HCT116 (cell line): ENCODE measurements around the gene ELAPOR1. TPM values are rescaled to one million over a fixed set of nuclear protein-coding genes. Genes with fewer than 3 reads are reported as not detected.

Source experiments
- ATAC-seq: fragments of 200-7000 bp; cut with Tn5 transposase; 2 replicates; pipeline ENCODE4 v1.9.1; 2020; ENCODE audit warnings: mild to moderate bottlenecking, moderate library complexity
- BruUV-seq: library from RNA; stranded (reverse); fragments of 400-500 nt; replicated peaks from 2 replicates; lab custom pipeline; 2021; lab: Mats Ljungman, UMichigan
- CTCF ChIA-PET: fragments of 300-600 bp; sonication (Branson Sonifier 250); formaldehyde crosslinking; loops from one replicate; lab custom pipeline; 2021; ENCODE audit warnings: antibody characterized with exemption; lab: Charles Lee
- POLR2A ChIA-PET: fragments of 300-600, 350-600 bp; sonication (Branson Sonifier 250); formaldehyde crosslinking; loops from one replicate; lab custom pipeline; 2021; ENCODE audit warnings: antibody characterized with exemption; lab: Charles Lee
- RAD21 ChIA-PET, 2 experiments: fragments of 300-600 bp; sonication (Branson Sonifier 250); formaldehyde crosslinking; loops; one replicate each; lab custom pipeline; 2023; ENCODE audit warnings: low total read pairs in 2 of 2; ENCODE audit not compliant: uncharacterized antibody in 2 of 2, unreplicated experiment in 2 of 2, low non-redundant PET in 1 of 2; lab: Charles Lee
- DNase-seq: peaks from one replicate; pipeline ENCODE4 v3.0.0-alpha.2; 2010; ENCODE audit warnings: low read depth, low spot score
- H2AFZ ChIP-seq: fragments of 200-600 bp; shearing (Covaris generic), sonication (generic); 2 replicates; pipeline ENCODE4 v1.6.1; 2017; ENCODE audit warnings: low read depth, mixed run types, mixed read lengths, antibody characterized with exemption, low read length; ENCODE audit not compliant: poor library complexity, severe bottlenecking
- H3K27ac ChIP-seq: 2 replicates; pipeline ENCODE4 v1.5.1; 2012; ENCODE audit warnings: low read depth, low read length
- H3K27me3 ChIP-seq: fragments of 200-600 bp; sonication (generic); 2 replicates; pipeline ENCODE4 v1.6.1; 2016; ENCODE audit warnings: mixed run types, low read length, mixed read lengths; ENCODE audit not compliant: insufficient read depth
- H3K36me3 ChIP-seq, 2 experiments: fragments of 200-500 bp in 1 of 2; fragments of 200-600 bp in 1 of 2; sonication (Bioruptor generic) in 1 of 2; sonication (generic) in 1 of 2; 2 replicates each; pipeline versions ENCODE4 v1.5.1 to v1.6.1; 2014 to 2016; ENCODE audit warnings: low read length in 2 of 2, inconsistent platforms in 1 of 2, mixed read lengths in 1 of 2, mixed run types in 1 of 2; ENCODE audit not compliant: insufficient read depth in 2 of 2, control insufficient read depth in 1 of 2
- H3K4me1 ChIP-seq, 2 experiments: fragments of 200-600 bp in 1 of 2; sonication (generic) in 1 of 2; 2 replicates each; pipeline versions ENCODE4 v1.5.1 to v1.6.1; 2012 to 2017; ENCODE audit warnings: low read length in 2 of 2, inconsistent platforms in 1 of 2, mild to moderate bottlenecking in 1 of 2, mixed read lengths in 1 of 2, mixed run types in 1 of 2, moderate library complexity in 1 of 2; ENCODE audit not compliant: insufficient read depth in 2 of 2, control insufficient read depth in 1 of 2
- H3K4me2 ChIP-seq: fragments of 200-600 bp; sonication (generic); 2 replicates; pipeline ENCODE4 v1.6.1; 2017; ENCODE audit warnings: mixed run types, low read length, mixed read lengths
- H3K4me3 ChIP-seq, 2 experiments: fragments of 200-600 bp in 1 of 2; sonication (generic) in 1 of 2; replicated peaks in 1 of 2; 2 replicates each; pipeline ENCODE4 v1.5.1; 2011 to 2016; ENCODE audit warnings: low read length in 2 of 2, control low read depth in 1 of 2, low read depth in 1 of 2, mild to moderate bottlenecking in 1 of 2, mixed read lengths in 1 of 2, mixed run types in 1 of 2
- H3K79me2 ChIP-seq: fragments of 200-600 bp; sonication (generic); 2 replicates; pipeline ENCODE4 v1.6.1; 2017; ENCODE audit warnings: mild to moderate bottlenecking, mixed run types, low read length, moderate library complexity, mixed read lengths; ENCODE audit not compliant: insufficient read depth
- H3K9ac ChIP-seq: fragments of 200-600 bp; sonication (generic); 2 replicates; pipeline ENCODE4 v1.6.1; 2016; ENCODE audit warnings: low read length, mixed read lengths
- H3K9me2 ChIP-seq: fragments of 200-600 bp; sonication (generic), shearing (Covaris generic); 2 replicates; pipeline ENCODE4 v1.6.1; 2017; ENCODE audit warnings: mixed run types, mild to moderate bottlenecking, moderate library complexity; ENCODE audit not compliant: insufficient read depth
- H3K9me3 ChIP-seq, 2 experiments: fragments of 200-500 bp in 1 of 2; fragments of 200-600 bp in 1 of 2; sonication (Bioruptor generic) in 1 of 2; sonication (generic) in 1 of 2; 2 replicates each; pipeline ENCODE4 v1.6.1; 2014 to 2017; ENCODE audit warnings: low read length in 2 of 2, mixed read lengths in 2 of 2, inconsistent platforms in 1 of 2, low read depth in 1 of 2, mild to moderate bottlenecking in 1 of 2, mixed run types in 1 of 2, moderate library complexity in 1 of 2; ENCODE audit not compliant: control insufficient read depth in 1 of 2, insufficient read depth in 1 of 2
- H4K20me1 ChIP-seq: fragments of 200-600 bp; sonication (generic), shearing (Covaris generic); 2 replicates; pipeline ENCODE4 v1.6.1; 2017; ENCODE audit warnings: mixed run types, mild to moderate bottlenecking, moderate library complexity; ENCODE audit not compliant: insufficient read depth
- CBX3 ChIP-seq: IDR thresholded peaks from 2 replicates; pipeline ENCODE4 v1.6.1; 2012; ENCODE audit warnings: low read depth
- EGR1 ChIP-seq: IDR thresholded peaks from 2 replicates; pipeline ENCODE4 v1.6.1; 2012; ENCODE audit warnings: low read depth
- ELF1 ChIP-seq: IDR thresholded peaks from 2 replicates; pipeline ENCODE4 v1.6.1; 2012; ENCODE audit warnings: low read depth, borderline replicate concordance
- EZH2 ChIP-seq: fragments of 200-600 bp; sonication (generic); IDR thresholded peaks from 2 replicates; pipeline ENCODE4 v1.6.1; 2017; ENCODE audit warnings: antibody characterized with exemption, mixed run types
- EZH2phosphoT487 ChIP-seq: fragments of 200-600 bp; IDR thresholded peaks from 2 replicates; pipeline ENCODE4 v1.6.1; 2018; ENCODE audit warnings: antibody characterized with exemption, borderline replicate concordance
- FOSL1 ChIP-seq: IDR thresholded peaks from 2 replicates; pipeline ENCODE4 v1.6.1; 2012; ENCODE audit warnings: low read depth
- MAX ChIP-seq: IDR thresholded peaks from 2 replicates; pipeline ENCODE4 v1.6.1; 2012
- RAD21 ChIP-seq: IDR thresholded peaks from 2 replicates; pipeline ENCODE4 v1.6.1; 2012; ENCODE audit warnings: low read depth, mild to moderate bottlenecking
- SP1 ChIP-seq: IDR thresholded peaks from 2 replicates; pipeline ENCODE4 v1.6.1; 2012; ENCODE audit warnings: low read depth
- TCF7L2 ChIP-seq: IDR thresholded peaks from 2 replicates; pipeline ENCODE4 v1.7.0; 2011; ENCODE audit warnings: borderline replicate concordance, inconsistent platforms; ENCODE audit not compliant: insufficient read depth, insufficient read length; ENCODE audit errors: extremely low read depth
- ZFX ChIP-seq: fragments of 450-650 bp; IDR thresholded peaks from 2 replicates; pipeline ENCODE4 v1.6.1; 2017
- ZNF274 ChIP-seq: fragments of 200-500 bp; sonication (Bioruptor generic); IDR thresholded peaks from 2 replicates; pipeline ENCODE4 v1.6.1; 2014; ENCODE audit warnings: mild to moderate bottlenecking, low read depth, low read length, inconsistent platforms
- intact Hi-C: fragments of 100-400 bp; cut with micrococcal nuclease; formaldehyde crosslinking; loops from 2 replicates; pipeline ENCODE4 v1.10.0; 2022
- total RNA-seq: library from RNA; stranded (reverse); gene quantifications from one replicate; pipeline ENCODE4 v1.2.1, GENCODE V29; 2021; ENCODE audit not compliant: unreplicated experiment
- TF ChIP-seq, protein P1 (sequence below): IDR thresholded peaks from 2 replicates; pipeline ENCODE4 v1.6.1; 2011; ENCODE audit warnings: mild to moderate bottlenecking, low read length, moderate library complexity; ENCODE audit not compliant: insufficient replicate concordance; ENCODE audit errors: extremely low read depth

The ELAPOR1 gene
- total RNA-seq, 1 experiment from 2014 or later: 0.57 TPM

GRCh38 chr1:109105881-109106280, 8.0 kb upstream of the ELAPOR1 start:
- H3K9ac ChIP-seq: no peak overlapping the region
- no peak for TF ChIP-seq MAX
- no peak for TF ChIP-seq ZNF274
- no peak for TF ChIP-seq ZFX
- no peak for TF ChIP-seq RAD21
- TF ChIP-seq EGR1: no peak
- TF ChIP-seq CBX3: no peak
- no peak for TF ChIP-seq EZH2
- no peak for TF ChIP-seq ELF1
- TF ChIP-seq, protein P1, sequence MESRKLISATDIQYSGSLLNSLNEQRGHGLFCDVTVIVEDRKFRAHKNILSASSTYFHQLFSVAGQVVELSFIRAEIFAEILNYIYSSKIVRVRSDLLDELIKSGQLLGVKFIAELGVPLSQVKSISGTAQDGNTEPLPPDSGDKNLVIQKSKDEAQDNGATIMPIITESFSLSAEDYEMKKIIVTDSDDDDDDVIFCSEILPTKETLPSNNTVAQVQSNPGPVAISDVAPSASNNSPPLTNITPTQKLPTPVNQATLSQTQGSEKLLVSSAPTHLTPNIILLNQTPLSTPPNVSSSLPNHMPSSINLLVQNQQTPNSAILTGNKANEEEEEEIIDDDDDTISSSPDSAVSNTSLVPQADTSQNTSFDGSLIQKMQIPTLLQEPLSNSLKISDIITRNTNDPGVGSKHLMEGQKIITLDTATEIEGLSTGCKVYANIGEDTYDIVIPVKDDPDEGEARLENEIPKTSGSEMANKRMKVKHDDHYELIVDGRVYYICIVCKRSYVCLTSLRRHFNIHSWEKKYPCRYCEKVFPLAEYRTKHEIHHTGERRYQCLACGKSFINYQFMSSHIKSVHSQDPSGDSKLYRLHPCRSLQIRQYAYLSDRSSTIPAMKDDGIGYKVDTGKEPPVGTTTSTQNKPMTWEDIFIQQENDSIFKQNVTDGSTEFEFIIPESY: no peak
- no peak for TF ChIP-seq FOSL1
- TF ChIP-seq TCF7L2: no peak
- no peak for TF ChIP-seq EZH2phosphoT487
- TF ChIP-seq SP1: no peak
- DNase-seq (no peak), ATAC-seq (peak; percentile 1; the same call in 1 of the 2 replicates)
- no TSS peak for BruUV-seq
- peaks cover 0 to 3% of the 10 kb centered on the region in 2 experiments; a peak in 2 of 4 replicates for H3K36me3 ChIP-seq
- no peaks in the 10 kb centered on the region for H4K20me1 ChIP-seq
- no peak overlapping the region for H3K4me3 ChIP-seq
- no peak overlapping the region for H2AFZ ChIP-seq
- H3K9me2 ChIP-seq: no peaks in the 10 kb centered on the region
- no peak overlapping the region for H3K4me2 ChIP-seq
- peaks cover 0 to 11% of the 10 kb centered on the region in 2 experiments; a peak in 2 of 4 replicates for H3K4me1 ChIP-seq
- H3K9me3 ChIP-seq: no peaks in the 10 kb centered on the region
- no peak overlapping the region for H3K27ac ChIP-seq
- intact Hi-C loops: no loop called here
- POLR2A ChIA-PET: interaction anchor here (0.8 kb wide), 1 partner anchor 17 kb away, joined by 3 read pairs; no protein-coding TSS in a partner anchor
- RAD21 ChIA-PET: no interaction called here
- peaks cover 13% of the 10 kb centered on the region for H3K79me2 ChIP-seq
- CTCF ChIA-PET: interaction anchor here (0.7 kb wide), 1 partner anchor 93 kb away, joined by 3 read pairs; no protein-coding TSS in a partner anchor
- H3K27me3 ChIP-seq: no peaks in the 10 kb centered on the region
